Fibroblast of lung (primary cell): ENCODE data around the gene CPTP.

Source experiments
- CTCF ChIP-seq, 2 donors: IDR thresholded peaks in 1 of 2; conservative IDR thresholded peaks in 1 of 2; 1 replicate in 1 of 2; 2 replicates in 1 of 2; pipeline ENCODE4 v1.5.1; 2011 to 2012; ENCODE audit warnings: low read length in 2 of 2, control low read depth in 1 of 2, inconsistent platforms in 1 of 2, low read depth in 1 of 2, mild to moderate bottlenecking in 1 of 2
- EZH2 ChIP-seq: IDR thresholded peaks from 2 replicates; pipeline ENCODE4 v1.5.1; 2012; ENCODE audit warnings: low read length, control low read depth, mild to moderate bottlenecking; ENCODE audit errors: missing control alignments

DNA sequence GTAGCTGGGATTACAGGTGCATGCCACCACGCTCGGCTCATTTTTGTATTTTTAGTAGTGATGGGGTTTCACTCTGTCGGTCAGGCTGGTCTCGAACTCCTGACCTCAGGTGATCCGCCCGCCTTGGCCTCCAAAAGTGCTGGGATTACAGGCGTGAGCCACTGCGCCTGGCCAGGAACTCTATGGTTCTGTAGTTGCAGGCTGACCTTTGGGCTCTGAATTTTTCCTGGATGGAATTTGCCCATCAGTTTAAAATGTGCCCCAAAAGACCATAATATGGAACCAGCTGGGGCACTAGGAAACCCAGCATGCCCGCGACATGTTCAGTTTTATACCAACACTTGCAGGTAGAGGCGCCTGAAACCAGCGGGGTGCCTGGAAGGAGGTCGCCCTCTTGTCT is 46.0 kb upstream of the CPTP start:
- no peak for TF ChIP-seq CTCF (conservative IDR thresholded peaks at IDR 0.05 in 1 of 2, IDR thresholded peaks at IDR 0.05 in 1 of 2; ENCODE audit: low read depth in 1 of 2, low read length in 2 of 2)
- no peak for TF ChIP-seq EZH2
